Measurements from ENCODE around the gene MACO1.
"Not testable (repeated sequence)": the region's sequence is repeated elsewhere in the genome, so short reads cannot be mapped to it uniquely, and the experiment has no call there.

MACO1 gene

GRCh38 chr1:25504706-25505595, 74.3 kb downstream of the MACO1 start:
- no peak overlapping the region for H3K4me3 ChIP-seq (ENCODE audit: low read length)
- H3K27ac ChIP-seq (ENCODE audit: low read length): no peak overlapping the region
- no peaks in the 10 kb centered on the region for H3K36me3 ChIP-seq (ENCODE audit: insufficient read depth, low read depth, low read length)

GRCh38 chr1:25505656-25506385, 75.1 kb downstream of the MACO1 start:
- peak overlapping the region; percentile 51; the same call in 1 of the 2 replicates for H3K4me3 ChIP-seq (ENCODE audit: low read length)
- no peaks in the 10 kb centered on the region for H3K36me3 ChIP-seq (ENCODE audit: insufficient read depth, low read depth, low read length)
- peak overlapping the region; percentile 32 for H3K27ac ChIP-seq (ENCODE audit: low read length)
- no peaks in the 10 kb centered on the region for H3K27me3 ChIP-seq (ENCODE audit: insufficient read depth, low read length)
- H3K4me1 ChIP-seq (ENCODE audit: insufficient read depth, low read length): peaks cover 22% of the 10 kb centered on the region
- H3K9ac ChIP-seq (ENCODE audit: low read depth, low read length): peak overlapping the region; percentile 22; the same call in 1 of the 2 replicates
- H3K9me3 ChIP-seq (ENCODE audit: insufficient read depth, low read depth, low read length): no peaks in the 10 kb centered on the region

More at GRCh38 chr1:25504706-25505595, 74.3 kb downstream of the MACO1 start:
- Histone ChIP-seq H3K4me1 (ENCODE audit: insufficient read depth, low read length) (peaks cover 22% of the 10 kb centered on the region), H3K9ac (ENCODE audit: low read depth, low read length) (no peak overlapping the region), H3K9me3 (ENCODE audit: insufficient read depth, low read depth, low read length) (no peaks in the 10 kb centered on the region), H3K27me3 (ENCODE audit: insufficient read depth, low read length) (no peaks in the 10 kb centered on the region)

- Histone ChIP-seq H3K9ac (ENCODE audit: low read depth, low read length) (peak overlapping the region; percentile 22; the same call in 1 of the 2 replicates), H3K4me1 (ENCODE audit: insufficient read depth, low read length) (peaks cover 22% of the 10 kb centered on the region), H3K27ac (ENCODE audit: low read length) (peak overlapping the region; percentile 32), H3K4me3 (ENCODE audit: low read length) (peak overlapping the region; percentile 51; the same call in 1 of the 2 replicates)
- not testable (repeated sequence) for H3K9me3 ChIP-seq (ENCODE audit: insufficient read depth, low read depth, low read length); H3K36me3 ChIP-seq (ENCODE audit: insufficient read depth, low read depth, low read length); H3K27me3 ChIP-seq (ENCODE audit: insufficient read depth, low read length)
Observed at GRCh38 chr1:25506566-25507463, 76.1 kb downstream of the MACO1 start.

GRCh38 chr1:25513666-25514065, 83.0 kb downstream of the MACO1 start:
- H3K36me3 ChIP-seq (ENCODE audit: insufficient read depth, low read depth, low read length): no peaks in the 10 kb centered on the region
- no peak overlapping the region for H3K4me3 ChIP-seq (ENCODE audit: low read length)
- H3K9me3 ChIP-seq (ENCODE audit: insufficient read depth, low read depth, low read length): no peaks in the 10 kb centered on the region
- no peaks in the 10 kb centered on the region for H3K27me3 ChIP-seq (ENCODE audit: insufficient read depth, low read length)
- H3K9ac ChIP-seq (ENCODE audit: low read depth, low read length): no peak overlapping the region
- H3K27ac ChIP-seq (ENCODE audit: low read length): no peak overlapping the region
- H3K4me1 ChIP-seq (ENCODE audit: insufficient read depth, low read length): peaks cover 2% of the 10 kb centered on the region; the same call in 1 of the 2 replicates

- H3K27me3 ChIP-seq (ENCODE audit: insufficient read depth, low read length): no peaks in the 10 kb centered on the region
- no peaks in the 10 kb centered on the region for H3K9me3 ChIP-seq (ENCODE audit: insufficient read depth, low read depth, low read length)
- H3K4me1 ChIP-seq (ENCODE audit: insufficient read depth, low read length): peaks cover 2% of the 10 kb centered on the region; the same call in 1 of the 2 replicates
- H3K27ac ChIP-seq (ENCODE audit: low read length): no peak overlapping the region
- no peak overlapping the region for H3K4me3 ChIP-seq (ENCODE audit: low read length)
- H3K9ac ChIP-seq (ENCODE audit: low read depth, low read length): no peak overlapping the region
- no peaks in the 10 kb centered on the region for H3K36me3 ChIP-seq (ENCODE audit: insufficient read depth, low read depth, low read length)
Observed at GRCh38 chr1:25515033-25515432, 84.3 kb downstream of the MACO1 start.

GRCh38 chr1:25516686-25517085, 86.0 kb downstream of the MACO1 start:
- Histone ChIP-seq H3K4me3 (ENCODE audit: low read length) (no peak overlapping the region), H3K4me1 (ENCODE audit: insufficient read depth, low read length) (peaks cover 2% of the 10 kb centered on the region; the same call in 1 of the 2 replicates), H3K27ac (ENCODE audit: low read length) (no peak overlapping the region), H3K9ac (ENCODE audit: low read depth, low read length) (no peak overlapping the region), H3K9me3 (ENCODE audit: insufficient read depth, low read depth, low read length) (no peaks in the 10 kb centered on the region), H3K36me3 (ENCODE audit: insufficient read depth, low read depth, low read length) (no peaks in the 10 kb centered on the region), H3K27me3 (ENCODE audit: insufficient read depth, low read length) (no peaks in the 10 kb centered on the region)

- H3K36me3 ChIP-seq (ENCODE audit: insufficient read depth, low read depth, low read length): no peaks in the 10 kb centered on the region
- no peaks in the 10 kb centered on the region for H3K27me3 ChIP-seq (ENCODE audit: insufficient read depth, low read length)
- no peaks in the 10 kb centered on the region for H3K9me3 ChIP-seq (ENCODE audit: insufficient read depth, low read depth, low read length)
- H3K9ac ChIP-seq (ENCODE audit: low read depth, low read length): peak overlapping the region; percentile 15; the same call in 1 of the 2 replicates
- H3K27ac ChIP-seq (ENCODE audit: low read length): no peak overlapping the region
- peaks cover 2% of the 10 kb centered on the region; the same call in 1 of the 2 replicates for H3K4me1 ChIP-seq (ENCODE audit: insufficient read depth, low read length)
- H3K4me3 ChIP-seq (ENCODE audit: low read length): no peak overlapping the region; the same call in 1 of the 2 replicates
Observed at GRCh38 chr1:25517476-25518394, 87.0 kb downstream of the MACO1 start.

GRCh38 chr1:25519624-25520023, 88.9 kb downstream of the MACO1 start:
- no peak overlapping the region for H3K27ac ChIP-seq (ENCODE audit: low read length)
- H3K4me1 ChIP-seq (ENCODE audit: insufficient read depth, low read length): peaks cover 2% of the 10 kb centered on the region; the same call in 1 of the 2 replicates
- no peak overlapping the region for H3K9ac ChIP-seq (ENCODE audit: low read depth, low read length)
- H3K9me3 ChIP-seq (ENCODE audit: insufficient read depth, low read depth, low read length): no peaks in the 10 kb centered on the region
- no peak overlapping the region for H3K4me3 ChIP-seq (ENCODE audit: low read length)
- H3K36me3 ChIP-seq (ENCODE audit: insufficient read depth, low read depth, low read length): no peaks in the 10 kb centered on the region
- H3K27me3 ChIP-seq (ENCODE audit: insufficient read depth, low read length): no peaks in the 10 kb centered on the region

- H3K4me3 ChIP-seq (ENCODE audit: low read length): no peak overlapping the region
- H3K9me3 ChIP-seq (ENCODE audit: insufficient read depth, low read depth, low read length): no peaks in the 10 kb centered on the region
- no peaks in the 10 kb centered on the region for H3K27me3 ChIP-seq (ENCODE audit: insufficient read depth, low read length)
- no peak overlapping the region for H3K9ac ChIP-seq (ENCODE audit: low read depth, low read length)
- H3K27ac ChIP-seq (ENCODE audit: low read length): no peak overlapping the region
- H3K36me3 ChIP-seq (ENCODE audit: insufficient read depth, low read depth, low read length): no peaks in the 10 kb centered on the region
- peaks cover 2% of the 10 kb centered on the region; the same call in 1 of the 2 replicates for H3K4me1 ChIP-seq (ENCODE audit: insufficient read depth, low read length)
Observed at GRCh38 chr1:25520446-25521061, 89.9 kb downstream of the MACO1 start.

GRCh38 chr1:25522031-25522655, 91.4 kb downstream of the MACO1 start:
- Histone ChIP-seq H3K4me1 (ENCODE audit: insufficient read depth, low read length) (peaks cover 2% of the 10 kb centered on the region; the same call in 1 of the 2 replicates), H3K36me3 (ENCODE audit: insufficient read depth, low read depth, low read length) (no peaks in the 10 kb centered on the region), H3K9ac (ENCODE audit: low read depth, low read length) (no peak overlapping the region), H3K4me3 (ENCODE audit: low read length) (no peak overlapping the region), H3K27ac (ENCODE audit: low read length) (no peak overlapping the region), H3K9me3 (ENCODE audit: insufficient read depth, low read depth, low read length) (no peaks in the 10 kb centered on the region), H3K27me3 (ENCODE audit: insufficient read depth, low read length) (no peaks in the 10 kb centered on the region)
